Measurements from ENCODE around the gene SLC1A2.

SLC1A2 gene

DNA sequence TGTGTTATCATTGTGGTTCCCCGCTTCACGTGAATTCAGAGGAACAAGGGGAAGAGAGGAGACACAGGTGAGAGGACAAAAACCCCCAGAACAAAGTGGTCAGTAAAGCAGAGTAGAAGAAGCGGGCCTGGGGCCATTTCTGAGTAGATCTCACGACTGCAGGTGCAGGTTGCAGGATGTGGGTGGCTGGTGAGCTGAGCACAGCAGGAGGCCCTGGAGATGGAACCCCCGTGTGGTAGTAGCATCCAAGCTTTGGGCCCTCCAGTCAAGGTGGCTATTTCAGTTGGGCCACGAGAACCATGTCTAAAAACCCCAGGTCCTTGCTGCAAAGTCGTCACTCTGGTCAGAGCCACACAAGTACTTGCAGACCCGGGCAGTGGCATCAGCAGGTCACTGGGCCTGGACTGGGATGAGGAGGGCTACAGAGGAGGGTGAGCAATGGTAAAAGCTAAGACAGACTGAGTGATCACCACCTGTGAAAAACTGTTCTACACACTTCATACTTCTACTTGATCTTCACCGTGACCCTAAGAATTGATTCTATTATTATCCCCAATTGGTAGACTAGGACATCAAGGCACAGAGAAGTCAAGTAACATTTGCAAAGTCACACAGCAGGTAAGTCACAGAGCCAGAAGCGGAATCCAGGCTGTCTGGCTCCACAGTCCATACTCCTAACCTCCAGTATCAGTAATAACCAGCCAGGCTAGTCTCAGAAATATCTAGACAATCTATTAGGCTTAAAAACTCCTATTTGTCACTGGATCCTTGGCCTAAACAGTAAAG, 43.8 kb downstream of the SLC1A2 start:
- no peak for DNase-seq

DNA sequence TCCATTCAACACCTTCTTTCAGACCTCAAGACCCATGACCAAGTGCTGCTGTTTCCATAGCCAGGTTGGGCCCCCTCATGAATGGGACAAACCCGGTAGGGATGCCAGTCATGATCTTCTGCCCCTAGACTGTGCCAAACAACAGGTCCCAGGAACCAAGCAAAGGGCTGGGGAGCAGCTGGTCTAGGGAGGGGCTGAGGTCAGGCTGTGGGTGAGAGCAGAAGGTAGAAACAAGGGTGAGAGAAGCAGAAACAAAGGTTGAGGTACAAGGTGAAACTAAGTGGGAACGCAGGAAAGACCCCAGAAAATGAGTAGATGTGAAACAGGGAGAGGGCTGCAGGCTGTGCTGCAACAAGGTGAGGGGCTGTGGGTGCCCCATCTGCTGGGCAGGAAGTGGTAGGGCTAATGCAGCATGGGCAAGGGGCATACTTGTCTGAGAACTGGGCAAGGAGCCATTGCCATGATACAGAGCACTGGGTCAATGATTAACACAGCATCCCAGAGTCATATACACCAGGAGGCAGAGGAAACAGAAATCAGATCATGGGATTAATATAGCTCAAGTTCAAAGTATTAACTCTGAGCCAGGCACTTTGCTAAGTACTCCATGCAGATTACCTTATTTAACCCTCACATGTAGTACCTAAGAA, 45.9 kb downstream of the SLC1A2 start:
- no peak for DNase-seq

DNA sequence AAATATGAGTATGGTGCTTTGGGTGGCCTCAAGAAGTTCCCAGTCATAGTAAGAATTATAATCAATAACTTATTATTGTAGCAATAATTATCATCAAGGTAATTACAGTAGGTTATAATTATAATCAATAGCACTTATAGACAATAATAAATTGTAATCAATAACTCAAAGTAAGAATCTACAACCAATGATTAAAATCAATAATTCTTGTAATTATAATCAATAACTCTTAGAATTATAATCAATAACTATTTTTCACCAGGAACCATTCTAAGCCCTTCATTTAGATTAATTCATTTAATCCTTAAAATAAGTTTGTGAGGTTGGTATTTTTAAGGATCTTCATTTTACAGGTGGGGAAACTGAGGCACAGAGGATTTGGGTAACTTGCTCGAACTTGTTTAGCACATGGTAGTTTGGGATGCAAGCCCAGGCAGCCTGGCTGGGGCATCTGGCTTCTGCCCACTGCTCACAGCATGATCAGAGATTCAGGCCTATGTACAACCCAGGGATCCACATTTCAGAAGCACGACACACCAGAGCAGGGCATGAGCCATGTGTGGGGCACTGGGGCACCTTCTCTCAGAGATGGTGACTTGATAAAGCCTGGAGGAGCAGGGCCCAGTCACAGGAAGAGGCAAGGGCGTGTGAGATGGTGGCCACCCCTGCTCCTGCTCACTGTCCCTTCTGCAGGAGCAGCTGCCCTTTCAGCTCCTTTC, 46.6 kb downstream of the SLC1A2 start:
- no peak for DNase-seq

DNA sequence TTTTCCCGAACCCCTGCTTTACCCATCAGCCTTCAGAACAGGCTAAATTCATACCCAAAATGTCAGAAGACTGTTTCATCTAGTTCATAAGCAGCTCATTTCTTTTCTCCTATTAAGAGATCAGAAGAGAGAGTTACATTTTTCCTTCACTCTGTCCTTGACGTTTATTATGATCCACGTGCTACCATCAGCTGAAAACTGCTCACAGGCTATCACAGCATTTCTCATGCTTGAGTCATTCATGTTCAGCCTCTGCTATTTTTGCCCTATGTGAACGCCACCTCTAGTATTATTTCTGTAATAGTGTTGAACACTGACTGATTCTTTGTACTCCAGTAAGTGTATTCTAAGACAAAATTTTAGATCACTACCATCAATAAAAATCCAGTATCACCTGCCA, 51.9 kb downstream of the SLC1A2 start:
- DNase-seq, result no peak

DNA sequence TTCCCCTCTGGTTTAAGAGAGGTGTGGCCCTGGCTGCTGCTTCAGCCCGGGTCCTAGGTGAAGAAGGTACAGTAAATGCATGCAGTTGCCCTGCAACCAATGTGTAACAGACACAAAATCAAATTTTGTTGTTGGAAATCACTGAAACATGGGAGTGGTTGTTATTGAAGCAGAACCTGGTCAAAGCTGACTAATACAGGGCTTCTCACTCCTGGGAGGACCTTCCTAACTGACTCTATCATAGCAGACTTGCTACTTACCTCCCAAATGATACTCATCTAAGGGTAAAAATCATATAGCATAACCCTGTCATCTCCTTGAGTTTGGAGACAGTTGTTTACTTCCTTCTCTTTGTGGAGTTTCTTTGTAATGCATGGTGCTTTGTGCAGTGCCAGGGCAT, 52.6 kb downstream of the SLC1A2 start:
- no peak for DNase-seq

DNA sequence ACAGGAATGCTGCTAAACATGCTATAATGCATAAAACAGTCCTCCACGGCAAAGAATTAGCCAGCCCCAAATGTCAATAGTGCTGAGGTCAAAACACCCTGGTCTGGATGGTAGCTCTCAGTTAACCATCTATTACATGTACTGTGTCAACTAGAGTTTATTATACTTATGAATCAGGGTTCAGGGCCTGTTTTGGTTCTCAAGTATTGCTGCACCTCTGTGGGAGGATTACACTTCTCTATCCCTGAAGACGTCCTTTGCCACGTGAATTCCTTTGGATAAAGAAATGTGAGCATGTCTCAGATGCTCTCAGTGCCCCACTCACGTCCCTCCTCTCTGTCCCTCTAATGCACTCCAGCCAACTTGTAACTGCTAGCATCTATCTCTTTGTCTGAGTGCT, 53.4 kb downstream of the SLC1A2 start:
- DNase-seq, result no peak

DNA sequence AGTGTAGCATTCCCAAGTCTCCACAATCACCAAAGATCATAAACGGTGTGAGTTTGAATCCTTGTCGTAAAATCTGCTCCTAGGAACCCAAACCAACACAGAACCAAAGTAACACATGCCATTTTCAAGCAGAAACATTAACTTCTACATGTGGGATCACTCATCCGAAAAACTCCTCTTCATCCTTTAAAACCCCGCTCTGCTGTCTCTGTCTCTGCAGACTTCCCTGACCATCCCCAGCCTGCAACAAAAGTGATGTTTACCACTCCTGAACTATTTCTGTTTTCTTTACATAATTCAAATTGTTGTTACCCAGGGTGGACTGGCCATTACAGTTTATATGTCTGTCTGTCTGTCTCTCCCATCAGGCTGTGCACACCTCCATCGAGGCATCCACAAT, 54.0 kb downstream of the SLC1A2 start:
- DNase-seq, result no peak

DNA sequence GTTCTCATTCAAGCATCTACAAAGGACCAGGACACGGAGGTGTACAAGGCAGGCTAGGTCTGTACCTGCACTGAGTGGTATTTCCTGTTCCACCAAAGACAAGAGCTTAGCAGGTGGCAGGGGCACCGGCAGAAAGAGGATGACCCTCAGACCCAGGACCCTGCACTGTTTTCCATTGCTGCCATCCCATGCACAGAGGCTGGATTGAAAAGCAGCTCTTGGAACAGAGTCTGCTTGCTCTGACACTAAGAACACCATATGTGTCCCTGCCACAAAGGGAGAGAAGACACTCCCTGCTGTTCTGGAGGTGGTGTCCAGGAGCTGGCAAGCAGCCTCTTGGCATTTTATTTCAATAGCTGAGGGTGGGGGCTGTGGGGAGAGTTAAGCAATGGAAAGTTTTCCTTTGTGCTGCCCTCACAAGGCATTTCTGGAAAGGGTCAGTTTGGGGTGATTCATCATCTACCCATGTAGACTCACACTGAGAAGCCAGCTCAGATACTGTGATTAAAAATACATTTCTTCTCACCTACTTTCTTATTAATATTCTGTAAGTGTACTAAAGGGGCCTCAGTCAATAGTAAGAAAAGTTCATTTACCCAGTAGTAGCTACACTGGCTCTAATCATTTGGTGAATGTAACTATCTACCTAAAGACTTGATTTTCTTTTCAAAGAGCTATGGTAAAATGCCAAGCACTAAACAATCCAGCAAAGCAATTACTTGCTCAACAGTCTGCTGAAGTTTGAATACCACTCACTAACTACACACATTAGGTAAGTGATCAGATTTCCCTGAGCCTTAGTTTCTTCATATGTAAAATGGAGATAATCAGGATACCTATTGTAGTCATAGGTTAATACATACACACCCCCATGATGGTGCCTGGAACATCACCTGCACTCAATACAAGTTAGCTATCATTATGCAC, 55.2 kb downstream of the SLC1A2 start:
- DNase-seq, result no peak

DNA sequence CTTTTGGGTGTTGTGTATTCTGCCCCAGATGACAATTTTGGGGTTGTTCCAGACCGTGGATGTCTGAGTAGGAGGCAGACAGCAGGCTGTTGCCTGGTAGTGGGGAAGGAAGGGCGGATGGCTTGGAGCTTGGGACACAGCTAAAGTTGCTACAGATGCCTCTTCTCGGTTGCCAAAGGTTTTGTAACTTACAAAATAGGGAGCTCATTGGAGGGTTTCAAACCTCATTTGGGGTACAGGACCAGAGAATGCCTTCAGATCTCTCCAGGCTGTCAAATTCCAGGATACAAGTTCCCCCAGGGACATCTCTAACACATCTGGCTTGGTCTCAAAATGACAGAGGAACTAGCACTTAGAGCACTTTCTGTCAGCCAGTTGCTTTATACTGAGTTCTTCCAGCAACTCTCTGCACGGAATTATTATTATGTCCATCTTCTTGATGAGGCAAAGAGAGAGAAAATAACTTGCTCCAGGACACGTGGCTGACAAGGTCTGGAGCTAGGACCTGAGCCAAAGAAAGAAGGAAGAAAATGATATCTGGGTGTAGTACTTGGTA, 56.0 kb downstream of the SLC1A2 start:
- DNase-seq, result no peak

DNA sequence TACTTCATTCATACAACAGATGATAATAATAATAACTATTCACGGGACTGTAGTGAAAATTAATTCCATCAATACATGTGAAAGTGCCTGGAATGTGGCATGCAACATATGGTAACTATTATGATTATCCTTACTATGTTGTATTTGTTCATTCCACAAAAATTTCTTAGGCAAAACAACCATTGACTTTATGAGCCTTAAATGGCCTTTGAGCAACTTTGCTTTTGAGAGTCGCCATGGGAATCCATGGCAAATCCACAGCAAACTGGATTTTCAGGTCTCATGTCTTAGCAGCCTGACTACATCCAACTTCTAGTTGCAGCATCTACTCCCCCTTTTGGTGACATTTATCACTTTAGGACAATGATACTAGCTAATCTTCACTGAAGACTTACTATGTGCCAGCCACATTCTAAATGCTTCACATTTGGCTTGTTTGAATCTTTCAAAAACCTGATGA, 56.8 kb downstream of the SLC1A2 start:
- no peak for DNase-seq

DNA sequence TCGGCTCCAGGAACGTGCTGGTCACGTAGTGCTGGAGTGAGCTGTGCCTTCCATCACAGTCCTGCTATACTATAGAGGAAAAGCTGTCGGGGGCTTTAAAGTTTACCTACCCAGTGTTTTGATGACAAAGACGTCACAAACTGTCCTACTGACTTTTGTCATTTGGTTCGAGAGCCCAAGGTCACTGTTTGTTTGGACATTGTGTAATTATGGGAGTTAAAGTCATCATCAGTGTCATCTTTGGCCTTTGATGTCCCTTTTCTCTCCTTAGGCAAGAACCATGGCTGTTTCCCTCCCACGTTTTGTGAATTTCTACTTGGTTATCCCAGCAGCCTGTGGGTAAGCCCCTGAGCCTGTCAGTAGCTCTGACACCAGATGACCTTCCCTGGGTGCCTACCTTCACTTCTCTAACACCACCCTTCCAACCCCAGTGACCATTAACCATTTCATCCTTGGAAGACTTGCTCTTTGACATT, 59.3 kb downstream of the SLC1A2 start:
- DNase-seq, result no peak

DNA sequence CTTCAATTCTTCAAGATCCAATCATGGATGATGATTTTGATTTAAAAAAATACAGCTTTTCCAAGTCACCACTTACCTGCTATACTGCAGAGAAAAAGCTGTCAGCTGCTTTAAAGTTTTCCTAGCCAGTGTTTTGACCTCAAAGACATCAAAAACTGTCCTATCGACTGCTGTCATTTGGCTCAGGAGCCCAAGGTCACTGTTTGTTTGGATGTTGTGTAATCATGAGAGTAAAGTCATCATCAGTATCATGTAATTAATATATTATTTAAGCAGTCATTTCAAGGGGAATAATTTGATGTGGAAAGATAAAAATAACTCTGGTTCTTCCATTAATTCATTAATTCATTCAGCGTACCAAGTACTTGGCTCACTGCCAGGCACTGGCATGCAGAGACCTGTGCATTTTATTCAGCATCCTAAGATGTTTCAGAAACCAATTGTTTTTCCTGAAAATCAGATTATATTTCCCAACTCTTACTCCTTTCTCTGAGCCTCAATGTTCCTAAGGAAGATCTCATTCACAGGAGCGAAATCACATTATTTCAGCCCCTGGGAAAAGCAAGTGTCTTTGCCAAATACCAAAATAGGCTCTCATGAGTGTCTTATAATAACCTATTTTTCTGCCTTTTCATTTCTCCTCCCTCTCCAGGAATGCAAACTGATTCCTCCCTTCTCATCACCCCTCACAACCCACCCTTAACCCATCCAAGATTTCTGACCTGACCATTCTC, 59.9 kb downstream of the SLC1A2 start:
- no peak for DNase-seq

DNA sequence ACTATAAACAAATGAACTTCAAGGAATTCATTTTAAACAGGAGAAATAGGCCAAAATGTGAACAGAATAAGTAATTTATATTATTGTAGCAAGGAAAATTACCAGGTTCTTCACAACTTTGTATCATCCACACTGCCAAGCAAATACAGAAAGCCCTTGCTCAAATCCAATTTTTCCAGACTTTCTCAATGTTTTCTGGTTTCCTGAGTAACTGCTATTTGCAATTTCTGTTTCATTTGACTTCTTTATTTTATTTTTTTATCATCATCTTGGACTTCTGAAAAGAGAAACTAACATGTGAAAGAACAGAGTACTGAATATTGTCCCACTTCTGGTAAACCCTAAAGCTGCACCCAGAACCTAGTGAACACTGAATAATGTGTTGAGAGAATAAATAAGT, 61.0 kb downstream of the SLC1A2 start:
- DNase-seq, result no peak

DNA sequence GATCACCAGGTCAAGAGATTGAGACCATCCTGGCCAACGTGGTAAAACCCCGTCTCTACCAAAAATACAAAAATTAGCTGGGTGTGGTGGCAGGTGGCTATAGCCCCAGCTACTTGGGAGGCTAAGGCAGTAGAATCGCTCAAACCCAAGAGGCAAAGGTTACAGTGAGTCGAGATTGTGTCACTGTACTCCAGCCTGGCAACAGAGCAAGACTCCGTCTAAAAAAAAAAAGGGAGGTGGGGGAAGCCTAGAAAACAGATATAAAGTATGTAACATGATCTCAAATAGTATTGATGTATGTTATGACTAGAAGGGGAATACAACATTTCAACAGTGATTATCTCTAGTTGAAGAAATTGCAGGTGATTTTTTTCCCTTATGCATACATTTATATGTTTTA, 61.4 kb downstream of the SLC1A2 start:
- DNase-seq, result no peak

DNA sequence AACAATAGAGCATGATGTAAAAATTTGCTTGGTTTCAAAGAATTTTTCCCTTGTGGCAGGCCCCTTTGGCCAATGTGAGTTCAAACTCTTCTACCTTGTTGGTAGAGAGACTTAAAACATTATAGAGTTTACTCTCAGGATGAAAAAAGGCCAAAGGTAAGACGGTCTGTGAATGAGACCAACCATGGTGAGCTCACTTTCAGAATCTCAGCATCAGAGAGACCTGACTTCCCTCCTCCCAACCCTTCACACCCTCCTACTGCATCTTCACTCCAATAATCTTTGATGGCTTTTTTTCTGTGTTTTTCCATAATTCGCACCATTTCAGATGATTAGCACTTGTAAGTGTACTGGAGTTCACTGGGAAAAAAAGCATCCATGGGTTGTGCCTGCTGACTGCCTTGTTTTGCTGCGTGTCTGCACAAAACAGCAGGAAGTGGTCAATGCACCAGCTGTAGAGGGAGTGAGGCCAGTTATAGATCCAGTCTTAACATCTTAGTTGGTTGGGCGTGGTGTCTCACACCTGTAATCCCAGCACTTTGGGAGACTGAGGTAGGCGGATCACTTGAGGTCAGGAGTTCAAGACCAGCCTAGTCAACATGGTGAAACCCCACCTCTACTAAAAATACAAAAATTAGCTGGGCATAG, 64.1 kb downstream of the SLC1A2 start:
- DNase-seq, result no peak

DNA sequence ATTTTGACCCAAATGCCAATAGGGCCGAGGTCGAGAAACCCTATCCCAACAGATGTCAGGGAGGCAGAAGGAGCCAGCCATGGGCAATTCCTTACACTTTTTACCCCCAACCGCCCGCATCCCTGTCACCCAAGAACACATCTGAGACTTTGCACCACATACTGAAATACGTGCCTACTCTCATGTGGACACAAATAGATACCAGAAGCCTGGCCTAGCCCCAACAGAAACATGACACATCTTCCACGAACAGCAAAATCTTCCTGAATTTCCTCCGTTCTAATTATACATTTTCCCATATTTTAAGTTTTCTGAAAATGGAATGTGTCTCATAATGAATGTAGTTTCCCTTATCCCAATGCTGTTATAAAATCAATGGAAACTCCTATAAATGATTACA, 64.7 kb downstream of the SLC1A2 start:
- DNase-seq, result no peak

DNA sequence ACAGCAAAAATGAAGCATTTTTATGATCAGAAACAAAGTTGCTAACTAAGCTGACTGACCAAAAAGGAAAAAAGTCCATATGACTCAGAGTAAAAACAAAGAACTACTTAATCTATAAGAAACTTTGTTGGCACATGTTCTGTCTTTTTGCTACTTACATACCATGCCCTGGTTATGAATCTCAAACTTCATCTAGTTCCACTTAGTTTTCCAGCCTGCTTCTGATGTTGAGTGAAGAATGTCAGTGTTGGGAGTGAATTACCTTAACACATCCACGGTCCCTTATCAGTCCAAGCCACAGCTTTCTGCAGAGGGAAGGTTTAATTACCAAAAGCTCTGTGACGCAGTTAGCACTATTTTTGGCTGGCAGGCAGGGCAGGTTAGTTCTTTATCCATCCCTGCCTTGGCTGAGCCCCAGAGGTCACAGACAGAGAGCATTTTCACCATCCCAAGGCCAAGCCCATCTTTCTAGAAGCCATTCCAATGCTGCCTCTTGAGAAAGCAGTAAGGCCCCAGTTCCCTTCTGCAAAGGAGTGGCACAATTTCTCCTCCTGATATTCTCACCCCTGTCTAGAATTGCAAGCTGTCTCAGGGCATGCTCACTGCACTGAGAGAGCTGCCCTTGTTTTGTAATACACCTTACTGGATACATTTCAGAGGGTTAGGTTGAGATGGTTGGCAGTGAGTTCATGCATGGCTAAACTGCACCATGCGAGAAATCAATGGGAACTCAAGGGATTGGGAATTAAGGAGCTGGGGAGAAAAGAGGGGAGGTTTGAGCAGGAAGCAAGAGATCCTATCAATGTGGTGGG, 67.1 kb downstream of the SLC1A2 start:
- DNase-seq, result no peak

DNA sequence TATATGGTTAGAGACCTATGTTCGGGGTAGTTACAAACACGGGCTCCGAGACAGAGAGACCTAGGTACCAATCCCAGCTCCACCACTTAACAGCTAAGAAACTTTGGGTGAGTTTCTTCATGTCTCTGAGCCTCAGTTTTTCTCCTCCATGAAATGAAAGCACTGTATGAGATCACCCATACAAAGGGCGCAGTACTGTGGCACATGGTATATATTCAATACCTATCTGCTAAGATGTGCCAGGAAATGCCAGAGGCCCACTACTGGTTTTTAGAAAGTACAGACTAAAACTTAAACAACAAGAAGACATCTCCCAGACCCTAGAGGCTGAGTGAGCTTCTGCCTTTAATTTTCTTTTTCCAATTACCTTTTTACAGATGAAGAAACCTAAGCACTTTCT, 69.5 kb downstream of the SLC1A2 start:
- no peak for DNase-seq

DNA sequence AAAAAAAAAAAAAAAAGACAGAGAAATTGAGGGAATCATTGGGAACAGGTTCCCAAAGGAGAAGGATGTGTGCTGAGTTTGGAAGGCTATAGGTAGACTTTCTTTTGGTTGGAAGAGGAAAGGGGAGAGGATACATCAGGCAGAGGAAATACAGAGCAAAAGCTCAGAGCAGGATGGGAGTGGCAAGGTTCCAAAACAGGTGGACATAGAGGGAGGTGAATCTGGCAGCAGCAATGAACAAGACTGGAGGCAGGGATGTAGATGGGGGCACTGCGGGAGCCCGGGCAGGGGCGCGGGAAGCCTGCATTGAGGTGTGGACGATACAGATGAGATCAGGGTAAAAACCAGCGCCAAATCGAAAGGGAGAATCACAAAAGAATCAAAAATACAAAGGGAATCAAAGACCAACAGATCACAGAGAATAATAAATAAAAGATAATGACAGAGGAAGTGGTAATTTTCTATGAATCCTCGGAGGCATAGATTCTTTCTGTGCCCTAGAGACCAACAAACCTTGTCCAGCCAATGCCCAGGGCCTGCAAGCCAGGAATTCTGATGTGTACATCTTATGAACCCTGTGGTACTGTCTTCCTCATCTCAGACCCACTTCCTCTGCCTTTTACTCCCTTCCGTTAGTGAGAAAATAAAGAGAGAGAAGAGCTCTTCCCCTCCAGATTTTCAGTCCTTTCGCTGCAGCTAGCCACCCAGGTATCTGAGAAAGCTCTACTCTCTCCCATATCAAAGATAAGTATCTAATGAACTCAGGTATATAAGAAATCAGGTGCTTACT, 70.3 kb downstream of the SLC1A2 start:
- no peak for DNase-seq
